ENCODE results near the gene CCZ1B. TPM values are rescaled to one million over a fixed set of nuclear protein-coding genes. Genes with fewer than 3 reads are reported as not detected.
"Not testable (repeated sequence)": the region's sequence is repeated elsewhere in the genome, so short reads cannot be mapped to it uniquely, and the experiment has no call there.

The CCZ1B gene
- total and polyA plus RNA-seq, 2 donors from 2014 or later = 32.5 to 64.2 TPM

- H3K27me3 ChIP-seq (ENCODE audit: control insufficient read depth, insufficient read depth, low read length); intact Hi-C loops (cut with DNase I); FAIRE-seq; H3K4me1 ChIP-seq (ENCODE audit: control insufficient read depth in 2 of 3, insufficient read depth in 2 of 3, low read depth in 1 of 3, low read length in 3 of 3); H3K9ac ChIP-seq (ENCODE audit: low read length in 3 of 3); H3K36me3 ChIP-seq (ENCODE audit: control insufficient read depth in 2 of 3, insufficient read depth in 3 of 3, low read length in 3 of 3); H3K4me3 ChIP-seq (ENCODE audit: low read length in 3 of 3); H3K27ac ChIP-seq (ENCODE audit: low read depth in 2 of 2, low read length in 2 of 2); H3K9me3 ChIP-seq (ENCODE audit: control insufficient read depth in 2 of 3, insufficient read depth in 1 of 3, low read length in 3 of 3): not testable (repeated sequence)
- TF ChIP-seq CTCF (IDR thresholded peaks at IDR 0.05; ENCODE audit: borderline replicate concordance, extremely low read depth, insufficient read depth) = peak; percentile 37
- DNase-seq = peak in 4 of 5 donors; percentile 55 to 82 (median 68)
Observed at GRCh38 chr7:6857721-6858314, 31.7 kb upstream of the CCZ1B start.

GRCh38 chr7:6855563-6856131, 29.6 kb upstream of the CCZ1B start:
- FAIRE-seq; H3K36me3 ChIP-seq (ENCODE audit: control insufficient read depth in 2 of 3, insufficient read depth in 3 of 3, low read length in 3 of 3); H3K4me1 ChIP-seq (ENCODE audit: control insufficient read depth in 2 of 3, insufficient read depth in 2 of 3, low read depth in 1 of 3, low read length in 3 of 3); H3K27me3 ChIP-seq (ENCODE audit: control insufficient read depth, insufficient read depth, low read length); H3K9me3 ChIP-seq (ENCODE audit: control insufficient read depth in 2 of 3, insufficient read depth in 1 of 3, low read length in 3 of 3); H3K4me3 ChIP-seq (ENCODE audit: low read length in 3 of 3); H3K27ac ChIP-seq (ENCODE audit: low read depth in 2 of 2, low read length in 2 of 2); H3K9ac ChIP-seq (ENCODE audit: low read length in 3 of 3); intact Hi-C loops (cut with DNase I): not testable (repeated sequence)
- DNase-seq = peak in 1 of 5 donors; percentile 8

GRCh38 chr7:6854747-6855562, 28.9 kb upstream of the CCZ1B start:
- H3K9ac ChIP-seq (ENCODE audit: low read length in 3 of 3); FAIRE-seq; H3K4me1 ChIP-seq (ENCODE audit: control insufficient read depth in 2 of 3, insufficient read depth in 2 of 3, low read depth in 1 of 3, low read length in 3 of 3); H3K27me3 ChIP-seq (ENCODE audit: control insufficient read depth, insufficient read depth, low read length); H3K36me3 ChIP-seq (ENCODE audit: control insufficient read depth in 2 of 3, insufficient read depth in 3 of 3, low read length in 3 of 3); intact Hi-C loops (cut with DNase I); H3K9me3 ChIP-seq (ENCODE audit: control insufficient read depth in 2 of 3, insufficient read depth in 1 of 3, low read length in 3 of 3); H3K27ac ChIP-seq (ENCODE audit: low read depth in 2 of 2, low read length in 2 of 2): not testable (repeated sequence)
- DNase-seq = peak in 4 of 5 donors; percentile 13 to 55 (median 24)
- peak overlapping the region in 1 of 3 donors; percentile 9 for H3K4me3 ChIP-seq (ENCODE audit: low read length in 3 of 3)

- intact Hi-C loops (cut with DNase I); H3K4me1 ChIP-seq (ENCODE audit: control insufficient read depth in 2 of 3, insufficient read depth in 2 of 3, low read depth in 1 of 3, low read length in 3 of 3); H3K36me3 ChIP-seq (ENCODE audit: control insufficient read depth in 2 of 3, insufficient read depth in 3 of 3, low read length in 3 of 3): not testable (repeated sequence)
Observed at GRCh38 chr7:6853681-6854080, 27.6 kb upstream of the CCZ1B start.

GRCh38 chr7:6849127-6849526, 23.1 kb upstream of the CCZ1B start:
- H3K4me3 ChIP-seq (ENCODE audit: low read length in 3 of 3); intact Hi-C loops (cut with DNase I); H3K27me3 ChIP-seq (ENCODE audit: control insufficient read depth, insufficient read depth, low read length); FAIRE-seq; H3K9ac ChIP-seq (ENCODE audit: low read length in 3 of 3); H3K27ac ChIP-seq (ENCODE audit: low read depth in 2 of 2, low read length in 2 of 2); H3K9me3 ChIP-seq (ENCODE audit: control insufficient read depth in 2 of 3, insufficient read depth in 1 of 3, low read length in 3 of 3); H3K4me1 ChIP-seq (ENCODE audit: control insufficient read depth in 2 of 3, insufficient read depth in 2 of 3, low read depth in 1 of 3, low read length in 3 of 3); H3K36me3 ChIP-seq (ENCODE audit: control insufficient read depth in 2 of 3, insufficient read depth in 3 of 3, low read length in 3 of 3); DNase-seq: not testable (repeated sequence)

More at GRCh38 chr7:6853681-6854080, 27.6 kb upstream of the CCZ1B start:
- not testable (repeated sequence) for DNase-seq; H3K9ac ChIP-seq (ENCODE audit: low read length in 3 of 3); H3K27ac ChIP-seq (ENCODE audit: low read depth in 2 of 2, low read length in 2 of 2); FAIRE-seq; H3K9me3 ChIP-seq (ENCODE audit: control insufficient read depth in 2 of 3, insufficient read depth in 1 of 3, low read length in 3 of 3); H3K4me3 ChIP-seq (ENCODE audit: low read length in 3 of 3); H3K27me3 ChIP-seq (ENCODE audit: control insufficient read depth, insufficient read depth, low read length)

GRCh38 chr7:6847751-6848150, 21.7 kb upstream of the CCZ1B start:
- intact Hi-C loops (cut with DNase I); H3K27ac ChIP-seq (ENCODE audit: low read depth in 2 of 2, low read length in 2 of 2); FAIRE-seq; DNase-seq; H3K4me1 ChIP-seq (ENCODE audit: control insufficient read depth in 2 of 3, insufficient read depth in 2 of 3, low read depth in 1 of 3, low read length in 3 of 3); H3K9ac ChIP-seq (ENCODE audit: low read length in 3 of 3); H3K9me3 ChIP-seq (ENCODE audit: control insufficient read depth in 2 of 3, insufficient read depth in 1 of 3, low read length in 3 of 3); H3K4me3 ChIP-seq (ENCODE audit: low read length in 3 of 3); H3K36me3 ChIP-seq (ENCODE audit: control insufficient read depth in 2 of 3, insufficient read depth in 3 of 3, low read length in 3 of 3); H3K27me3 ChIP-seq (ENCODE audit: control insufficient read depth, insufficient read depth, low read length): not testable (repeated sequence)

GRCh38 chr7:6845971-6846449, 19.9 kb upstream of the CCZ1B start:
- H3K36me3 ChIP-seq (ENCODE audit: control insufficient read depth in 2 of 3, insufficient read depth in 3 of 3, low read length in 3 of 3); H3K4me1 ChIP-seq (ENCODE audit: control insufficient read depth in 2 of 3, insufficient read depth in 2 of 3, low read depth in 1 of 3, low read length in 3 of 3); FAIRE-seq; H3K9me3 ChIP-seq (ENCODE audit: control insufficient read depth in 2 of 3, insufficient read depth in 1 of 3, low read length in 3 of 3); intact Hi-C loops (cut with DNase I); H3K27ac ChIP-seq (ENCODE audit: low read depth in 2 of 2, low read length in 2 of 2); DNase-seq; H3K4me3 ChIP-seq (ENCODE audit: low read length in 3 of 3); H3K27me3 ChIP-seq (ENCODE audit: control insufficient read depth, insufficient read depth, low read length); H3K9ac ChIP-seq (ENCODE audit: low read length in 3 of 3): not testable (repeated sequence)

Data from kidney (tissue), 14 donors.